Measurements from ENCODE around the gene IL1RAP.
A peak's percentile ranks its signal among the peaks of the same experiment; 100 is the strongest.

IL1RAP gene

DNA sequence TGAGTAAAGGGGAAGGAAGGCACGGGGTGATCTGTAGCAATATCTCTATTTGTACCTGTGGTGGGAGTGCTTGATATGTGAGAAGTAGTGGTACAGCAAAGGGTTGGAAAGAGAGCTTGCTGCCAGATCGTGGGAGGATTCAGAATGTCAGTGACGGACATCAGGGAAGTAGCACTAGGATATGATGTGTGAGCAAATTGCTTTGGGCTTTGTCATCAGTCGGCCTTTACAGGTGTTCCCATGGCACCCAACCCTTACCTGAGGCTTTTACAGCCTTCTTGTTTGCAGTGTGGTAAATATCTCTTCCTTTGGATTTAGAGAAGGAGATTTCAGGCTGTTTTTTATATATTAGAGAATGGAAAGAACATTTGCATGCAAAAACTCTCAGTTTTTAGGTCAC is 29.8 kb downstream of the IL1RAP start:
- DNase-seq: no peak

DNA sequence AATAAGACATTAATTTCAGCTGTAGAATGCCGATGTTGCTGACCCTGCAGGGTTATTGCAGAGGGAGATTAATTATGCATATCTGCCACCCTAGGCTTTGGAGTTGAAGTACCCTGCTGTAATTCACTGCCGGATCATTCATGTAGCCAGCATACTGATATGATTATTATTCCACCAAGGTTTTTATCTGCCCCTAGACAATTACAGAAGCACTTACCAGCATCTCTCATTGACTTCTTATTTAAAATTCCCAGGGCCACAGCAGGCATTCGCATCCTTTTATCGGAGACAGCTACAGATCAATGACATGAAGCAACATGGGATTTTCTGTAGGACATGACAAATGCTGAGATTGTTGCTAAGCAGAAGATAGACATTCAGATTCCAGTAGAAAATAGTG is 31.3 kb downstream of the IL1RAP start:
- no peak for DNase-seq

DNA sequence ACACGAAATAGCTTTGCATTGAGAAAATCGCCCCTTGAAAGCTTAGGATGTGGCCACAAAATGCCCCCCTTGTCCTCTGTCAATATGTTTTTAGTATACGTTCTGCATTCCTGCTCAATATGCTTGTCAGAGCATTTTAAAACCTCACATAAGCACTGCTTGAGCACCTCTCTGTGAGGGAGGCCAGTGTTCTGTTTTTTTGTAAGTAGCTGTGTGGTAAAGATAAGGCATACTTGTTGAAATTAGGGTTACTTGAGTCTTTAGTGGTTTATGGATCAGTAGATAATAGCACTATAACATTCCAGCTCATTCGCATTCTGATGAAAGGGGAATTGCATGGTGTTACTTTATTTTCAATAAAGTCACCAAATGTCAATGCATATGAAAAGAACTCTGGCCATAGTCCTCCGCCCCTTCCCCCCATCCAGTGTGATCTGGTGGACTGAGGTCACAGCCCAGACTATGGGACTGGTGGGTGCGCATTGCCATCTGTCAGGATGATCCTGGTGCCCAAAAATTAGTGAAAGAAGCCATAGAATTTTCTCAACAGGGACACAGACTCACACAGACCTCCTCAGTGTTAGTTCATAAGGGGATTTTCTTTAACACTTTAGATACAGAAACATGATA is 33.1 kb downstream of the IL1RAP start:
- DNase-seq: no peak

DNA sequence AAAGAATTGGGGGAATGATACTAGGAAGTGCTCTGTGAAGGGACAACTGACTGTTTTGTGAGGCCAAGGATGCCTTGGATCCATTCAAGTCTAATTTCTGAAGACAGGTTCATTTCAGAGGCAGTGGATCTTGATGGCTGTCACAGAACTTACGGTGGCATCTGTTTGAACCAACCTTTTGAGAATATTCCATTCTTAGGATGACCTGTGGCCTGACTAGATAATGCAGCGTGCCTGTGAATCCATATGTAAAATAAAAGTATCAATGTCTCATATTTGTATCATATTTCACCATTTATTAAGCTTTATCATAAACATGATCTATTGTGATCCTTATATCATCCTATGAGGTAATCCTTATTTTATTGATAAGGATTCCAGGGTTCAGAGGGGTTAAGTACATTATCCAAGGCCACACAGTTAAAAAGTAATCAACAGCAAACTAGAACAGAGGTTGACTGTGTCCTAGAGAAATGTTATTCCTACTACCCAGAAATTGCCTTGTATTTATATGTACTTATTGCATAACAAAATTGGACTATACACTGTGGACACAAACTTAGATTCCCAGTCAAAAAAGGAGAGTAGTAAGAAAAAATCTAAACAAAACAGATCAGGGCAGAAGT is 34.3 kb downstream of the IL1RAP start:
- DNase-seq: no peak

DNA sequence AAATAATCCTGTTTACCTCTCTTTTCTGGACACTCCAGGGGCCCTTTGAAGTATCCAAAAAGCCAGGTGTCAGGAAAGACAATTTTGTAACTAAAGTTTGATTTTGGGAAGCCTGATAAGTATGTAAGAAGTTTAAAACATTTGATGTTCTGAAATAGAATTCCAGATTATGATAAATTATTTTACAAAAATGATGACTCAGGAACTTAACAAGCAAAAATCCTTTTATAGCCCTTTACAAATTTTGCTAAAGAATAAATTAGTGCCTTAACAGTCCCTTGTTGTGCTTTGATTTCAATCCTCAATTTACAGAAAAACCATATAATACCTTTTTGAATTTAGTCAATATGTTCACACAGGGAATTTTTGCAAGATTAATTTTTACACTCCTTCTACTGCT is 38.1 kb downstream of the IL1RAP start:
- no peak for DNase-seq

DNA sequence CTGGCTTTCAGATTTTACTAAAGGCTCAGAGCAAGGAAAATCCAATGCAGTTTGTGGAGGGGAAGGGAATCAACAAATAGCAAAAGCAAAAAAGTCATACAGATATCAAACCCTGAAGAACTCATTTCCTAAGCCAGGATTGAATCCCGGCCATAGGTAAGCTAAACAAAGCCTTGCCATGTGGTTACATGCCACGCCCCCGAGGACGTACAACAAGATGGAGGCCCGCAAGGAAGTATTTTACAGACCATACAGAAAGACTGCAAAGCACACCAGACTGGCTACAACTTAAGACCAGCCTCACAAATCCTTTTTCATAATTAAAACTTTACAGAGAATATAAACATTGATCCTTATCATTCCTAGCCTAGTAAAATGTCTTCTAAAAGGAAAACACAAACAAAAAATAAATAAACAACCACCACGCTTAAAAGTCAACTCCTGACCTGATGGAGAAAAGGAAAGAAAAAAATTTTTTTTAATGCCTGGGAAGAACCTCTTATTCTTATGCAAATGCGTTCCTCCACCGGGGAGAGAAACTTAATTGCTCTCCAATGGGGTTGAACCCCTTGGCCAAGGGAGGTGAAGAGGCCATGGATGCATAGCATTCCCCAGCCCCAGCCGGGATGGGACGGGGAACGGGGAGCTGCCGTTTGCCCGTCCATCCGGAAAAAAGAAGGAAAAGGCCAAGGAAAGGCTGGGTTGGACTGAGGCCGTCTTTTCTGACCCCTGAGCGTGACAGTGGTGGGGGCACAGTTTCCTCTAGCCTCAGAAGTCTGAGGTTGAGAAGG is 39.3 kb downstream of the IL1RAP start:
- DNase-seq: no peak

DNA sequence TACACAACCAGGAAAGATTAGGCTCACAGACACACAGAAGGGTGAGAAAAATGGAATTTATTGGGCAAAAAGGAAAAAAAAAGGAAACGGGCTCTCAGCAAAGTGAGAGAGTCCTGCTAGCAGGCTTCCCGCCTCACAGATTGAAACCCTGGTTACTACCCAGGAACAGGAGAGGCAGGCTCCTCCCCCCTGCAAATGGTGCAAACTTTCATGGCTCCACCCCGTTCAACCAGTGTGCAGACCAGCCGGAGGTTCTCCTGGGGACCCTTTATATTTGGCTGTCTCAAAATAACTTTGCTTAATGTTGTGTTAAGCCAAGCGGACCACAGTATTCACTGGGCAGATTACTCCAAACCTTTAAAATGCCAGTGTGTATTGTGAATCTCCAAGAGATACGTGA is 40.3 kb downstream of the IL1RAP start:
- no peak for DNase-seq

DNA sequence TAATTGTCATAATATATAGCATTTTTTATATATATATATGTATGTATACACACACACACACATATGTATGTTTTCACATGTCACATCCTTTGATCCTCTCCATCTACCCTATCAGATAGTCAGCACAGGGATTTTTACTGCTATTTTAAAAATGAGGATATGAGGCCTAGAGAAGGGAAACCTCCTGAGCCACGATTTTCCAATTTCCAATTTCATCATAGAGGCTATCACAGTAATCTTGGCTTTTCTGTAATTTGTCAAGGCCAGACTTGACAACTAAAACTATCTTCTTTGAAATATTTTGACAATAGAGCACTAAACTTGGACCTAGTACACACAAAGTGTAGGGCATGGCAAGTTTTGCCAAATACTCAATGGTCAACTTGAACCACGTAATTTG is 42.5 kb downstream of the IL1RAP start:
- no peak for DNase-seq

DNA sequence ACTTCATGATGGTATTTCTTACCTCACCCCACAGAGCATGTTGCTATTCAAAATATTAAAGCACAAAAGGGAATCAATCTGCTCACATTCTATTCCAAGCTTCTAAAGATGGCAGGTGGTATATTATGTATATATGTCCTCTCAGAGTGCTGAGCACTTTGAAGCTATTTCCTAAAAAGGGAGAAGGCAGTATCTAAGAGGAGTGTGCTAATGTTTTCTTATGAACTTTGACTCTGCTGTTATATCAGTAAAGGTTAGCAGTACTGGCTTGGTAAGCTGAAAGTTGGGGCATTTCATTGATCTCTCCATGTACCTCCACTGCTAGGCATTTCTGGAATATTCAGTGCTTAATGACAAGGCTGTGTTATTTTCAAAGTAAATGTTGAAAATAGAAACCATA is 43.4 kb downstream of the IL1RAP start:
- no peak for DNase-seq

DNA sequence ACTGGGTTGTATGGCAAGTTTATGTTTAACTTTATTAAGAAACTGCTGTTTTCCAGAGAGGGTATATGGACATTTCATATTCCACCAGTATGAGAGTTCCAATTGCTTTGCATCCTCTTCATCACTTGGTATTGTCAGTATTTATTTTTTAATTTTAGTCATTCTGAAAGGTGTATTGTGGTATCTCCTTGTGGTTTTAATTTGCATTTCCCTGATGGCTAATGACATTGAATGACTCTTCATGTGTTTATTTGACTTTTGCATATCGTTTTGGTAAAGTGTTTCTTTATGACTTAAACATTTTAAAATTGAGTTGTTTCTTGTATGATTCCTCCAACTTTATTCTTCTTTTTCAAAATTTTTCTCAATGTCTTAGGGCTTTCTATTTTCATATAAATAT is 44.4 kb downstream of the IL1RAP start:
- no peak for DNase-seq

DNA sequence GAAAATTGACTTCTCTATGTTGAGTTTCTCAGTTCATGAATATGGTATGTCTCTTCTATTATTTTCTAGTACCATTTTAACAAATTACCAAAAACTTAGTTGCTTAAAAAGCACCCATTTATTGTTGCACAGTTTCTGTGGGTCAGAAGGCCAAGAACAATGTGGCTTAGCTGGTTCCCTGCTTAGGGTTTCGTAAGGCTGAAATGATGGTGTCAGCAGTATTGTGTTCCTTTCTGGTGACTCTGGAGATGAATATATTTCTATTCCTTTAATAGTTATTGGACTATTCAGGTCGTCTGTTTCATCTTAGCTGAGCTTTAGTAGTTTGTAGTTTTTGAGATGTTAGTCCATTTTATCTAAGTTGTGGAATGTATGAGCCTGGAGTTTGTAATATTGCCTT is 44.9 kb downstream of the IL1RAP start:
- no peak for DNase-seq

DNA sequence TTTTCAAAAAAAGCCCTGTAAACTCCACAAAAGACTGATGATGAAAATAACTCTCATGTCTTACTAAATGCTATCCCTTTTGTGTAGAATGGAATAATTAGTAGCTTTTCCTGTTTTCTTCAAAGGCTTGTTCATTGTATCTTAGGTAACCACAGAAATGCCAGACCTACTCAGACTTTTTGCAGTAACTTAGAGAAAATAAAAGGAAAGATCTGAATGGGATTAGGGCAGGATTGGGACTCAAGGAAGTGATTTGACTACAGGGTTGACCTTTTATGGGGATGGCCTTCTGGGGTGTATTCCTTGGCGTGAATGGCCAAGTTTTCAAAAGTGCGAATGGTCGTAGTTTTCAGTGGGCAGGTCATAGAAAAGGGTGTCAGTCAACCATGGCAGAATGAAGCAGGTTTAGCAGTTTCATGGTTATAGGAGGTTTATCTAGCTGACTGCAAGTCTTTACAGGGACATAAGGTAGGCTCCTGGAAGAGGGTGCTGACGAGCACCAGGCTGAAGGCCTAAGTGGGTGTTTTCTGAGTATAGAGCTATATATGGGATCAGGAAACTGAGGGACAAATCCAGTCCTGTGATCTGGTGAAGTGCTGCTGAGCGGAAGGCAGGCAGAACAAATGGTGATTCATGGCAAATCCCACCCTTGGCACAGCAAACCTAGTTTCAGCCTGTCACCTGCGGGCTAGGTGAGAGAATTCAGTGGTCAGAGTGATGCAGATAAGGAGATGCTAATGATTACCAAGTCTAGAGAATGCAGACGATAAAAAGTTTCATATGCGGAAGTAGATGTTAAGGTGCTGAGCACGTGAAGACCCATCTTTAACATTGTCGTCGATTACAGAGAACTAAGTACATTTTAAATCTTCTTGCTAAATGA is 46.4 kb downstream of the IL1RAP start:
- no peak for DNase-seq

DNA sequence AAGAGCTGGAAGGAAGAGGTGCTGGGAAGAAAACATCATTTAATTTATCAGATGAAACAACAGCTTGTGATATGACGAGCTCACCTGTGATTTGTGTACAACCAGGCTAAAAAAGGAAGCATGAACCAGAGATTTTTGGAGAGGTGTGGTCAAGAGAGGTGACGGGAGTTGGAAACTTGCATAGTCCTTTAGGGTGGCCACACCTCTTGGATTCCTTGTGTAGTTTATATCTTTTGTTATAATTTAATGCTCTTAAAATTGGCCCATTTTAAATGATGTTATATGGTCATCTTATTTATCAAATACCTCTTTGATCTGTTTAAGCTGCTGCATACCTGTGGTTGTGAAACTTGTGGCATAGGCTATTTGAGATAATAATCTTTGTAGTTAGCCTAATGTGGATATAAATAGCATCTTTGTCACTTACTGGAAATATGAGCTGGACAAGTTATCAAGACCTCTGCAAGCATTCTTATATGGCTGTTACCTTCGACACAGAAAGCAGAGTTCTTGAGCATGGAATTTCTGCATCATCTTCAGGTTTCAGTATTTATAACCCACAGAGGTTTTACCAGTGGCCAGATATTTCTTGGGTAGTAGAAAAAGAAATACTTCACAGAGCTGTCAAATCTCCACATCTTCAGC is 49.1 kb downstream of the IL1RAP start:
- no peak for DNase-seq

DNA sequence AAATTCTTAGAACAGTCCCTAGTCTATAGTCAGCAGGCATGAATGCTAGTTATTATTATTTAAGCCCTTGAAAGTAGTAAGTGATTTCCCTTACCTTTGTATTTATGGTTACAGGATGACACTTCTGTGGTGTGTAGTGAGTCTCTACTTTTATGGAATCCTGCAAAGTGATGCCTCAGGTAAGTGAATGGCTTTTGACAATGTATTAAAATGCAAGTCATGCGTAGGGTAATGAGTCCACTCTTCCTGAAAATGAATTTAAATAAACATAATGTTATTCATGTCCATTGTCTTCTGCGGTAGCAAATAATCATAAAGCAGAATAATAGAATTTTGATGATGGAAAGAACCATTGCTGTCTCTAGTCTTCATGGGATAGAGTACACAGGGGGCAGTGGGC is 50.3 kb downstream of the IL1RAP start:
- no peak for DNase-seq

DNA sequence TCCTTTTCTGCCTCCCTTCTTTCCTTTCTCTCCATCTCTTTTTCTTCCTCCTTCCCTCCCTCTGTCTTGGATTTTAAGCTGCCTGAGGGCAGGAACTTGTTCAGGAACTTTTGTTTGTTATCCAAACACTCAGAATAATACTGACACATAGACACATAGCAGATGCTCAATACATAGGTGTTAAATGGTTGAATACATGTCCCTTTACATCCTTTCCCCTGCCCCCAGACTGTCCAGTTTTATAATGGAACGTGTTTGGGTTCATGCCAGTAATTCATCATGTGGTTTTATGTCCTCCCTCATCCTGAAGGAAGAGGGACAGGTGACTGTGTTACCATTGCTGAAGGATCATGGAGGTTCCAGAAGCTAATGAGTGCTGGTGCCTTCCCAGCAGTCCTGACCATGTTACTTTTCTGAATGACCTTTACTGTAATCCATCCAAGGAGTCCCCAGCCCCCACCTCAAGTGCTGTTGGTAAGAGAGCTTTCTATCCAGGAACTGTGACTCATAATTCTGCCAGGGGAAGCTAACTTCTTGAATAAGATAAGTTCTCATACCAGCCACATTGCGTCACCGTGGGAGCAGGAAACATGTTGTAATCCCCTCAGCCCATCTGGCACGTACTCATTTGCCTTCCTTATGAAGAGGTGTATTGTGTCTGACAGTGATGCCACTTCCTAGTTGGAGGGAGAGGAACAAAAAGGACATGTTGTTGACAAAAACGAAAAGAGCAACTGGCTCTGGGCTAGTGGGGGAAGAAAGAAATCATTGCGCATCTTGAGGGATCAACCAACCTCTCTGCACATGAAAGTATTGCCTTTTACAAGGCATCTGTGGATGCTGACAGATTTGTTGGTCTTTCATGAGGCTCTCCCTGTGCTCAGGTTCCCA is 52.4 kb downstream of the IL1RAP start:
- peak; percentile 22 to 82 for DNase-seq

DNA sequence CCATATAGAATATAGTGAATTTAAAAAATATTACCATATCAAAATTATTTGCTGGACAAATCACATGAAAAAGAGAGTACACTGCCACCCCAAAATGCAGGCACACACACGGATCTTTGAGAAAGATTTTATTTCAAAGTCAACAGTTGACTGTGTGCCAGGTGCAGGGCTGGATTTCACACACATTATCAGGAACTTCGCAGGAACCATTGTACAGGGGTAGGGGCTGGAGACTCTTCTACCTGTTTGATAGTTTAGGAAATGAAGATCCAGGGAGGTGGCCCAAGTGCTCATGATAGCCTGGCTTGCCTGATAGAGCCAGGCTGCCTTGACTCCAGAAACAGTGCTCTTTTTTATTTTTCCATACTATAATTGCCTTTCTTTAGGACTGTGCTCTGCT is 54.2 kb downstream of the IL1RAP start:
- no peak for DNase-seq

DNA sequence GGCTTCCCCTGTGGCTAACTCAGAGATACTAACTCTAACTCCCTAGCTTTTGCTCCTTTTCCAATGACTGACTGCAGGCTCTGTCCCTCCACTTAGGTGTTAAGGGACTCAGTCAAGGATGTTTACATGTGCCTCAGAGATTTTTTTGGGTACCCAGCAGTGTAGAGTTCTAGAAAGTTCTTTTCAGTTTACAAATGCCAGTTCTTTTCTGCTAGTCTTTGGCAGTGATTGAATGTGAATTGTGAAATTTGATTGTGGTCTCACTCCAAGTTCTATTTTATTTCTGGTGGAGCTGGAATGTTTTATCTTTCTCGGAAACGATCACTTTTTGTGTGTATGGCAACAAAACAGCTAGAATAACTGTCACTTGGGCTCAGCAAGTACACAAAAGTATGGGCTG is 60.6 kb downstream of the IL1RAP start:
- no peak for DNase-seq

DNA sequence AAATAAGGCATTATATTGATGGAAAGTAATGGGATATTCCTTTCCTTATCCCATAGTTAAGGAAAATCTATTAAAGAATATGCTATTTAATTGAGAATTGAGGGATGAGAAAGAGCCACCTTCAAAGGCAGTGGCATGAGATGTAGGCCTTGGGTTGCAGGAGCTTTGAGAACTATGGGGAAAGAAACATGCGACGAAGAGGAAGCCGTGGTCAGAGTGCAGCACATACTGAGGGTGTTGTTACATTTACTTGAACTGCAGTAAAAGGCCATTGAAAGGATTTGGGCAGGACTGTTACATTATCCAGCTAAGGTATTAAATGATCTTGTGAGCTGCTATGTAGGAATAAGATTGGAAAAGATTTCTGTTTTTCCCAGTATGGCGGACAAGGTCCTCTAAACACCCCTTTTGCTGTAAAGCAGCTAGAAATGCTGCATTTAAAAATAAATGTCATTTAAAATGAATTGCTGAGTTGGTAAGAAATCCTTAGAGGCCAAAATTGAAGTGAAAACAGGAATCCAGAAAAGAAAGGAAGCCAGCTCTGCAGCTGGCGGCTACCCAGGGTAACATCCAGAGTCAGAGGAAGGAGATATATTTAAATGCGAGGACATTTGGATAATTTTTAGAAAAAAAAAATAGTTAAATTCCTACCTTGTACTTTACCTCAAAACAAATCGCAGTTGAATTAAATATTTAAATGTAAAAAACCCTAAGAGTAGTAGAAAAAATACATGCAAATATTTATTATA is 61.7 kb downstream of the IL1RAP start:
- no peak for DNase-seq

DNA sequence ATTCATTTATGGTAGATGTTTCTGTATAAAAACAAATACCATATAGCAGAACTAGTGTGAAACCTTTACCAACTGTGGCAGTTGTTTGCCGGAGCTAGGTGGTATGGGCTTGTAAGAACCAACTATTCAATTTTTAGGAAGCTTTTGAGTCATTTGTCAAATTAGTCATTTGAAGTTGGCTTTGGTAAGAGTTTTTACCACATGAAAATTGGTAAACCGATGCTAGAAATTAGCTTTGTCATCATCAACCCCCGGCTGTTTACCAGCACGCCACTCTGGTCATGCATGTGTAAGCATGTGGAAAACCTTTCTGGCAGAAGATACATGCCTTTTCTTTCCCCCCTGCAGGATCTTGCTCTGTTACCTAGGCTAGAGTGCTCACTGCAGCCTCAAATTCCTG is 63.3 kb downstream of the IL1RAP start:
- DNase-seq: no peak

DNA sequence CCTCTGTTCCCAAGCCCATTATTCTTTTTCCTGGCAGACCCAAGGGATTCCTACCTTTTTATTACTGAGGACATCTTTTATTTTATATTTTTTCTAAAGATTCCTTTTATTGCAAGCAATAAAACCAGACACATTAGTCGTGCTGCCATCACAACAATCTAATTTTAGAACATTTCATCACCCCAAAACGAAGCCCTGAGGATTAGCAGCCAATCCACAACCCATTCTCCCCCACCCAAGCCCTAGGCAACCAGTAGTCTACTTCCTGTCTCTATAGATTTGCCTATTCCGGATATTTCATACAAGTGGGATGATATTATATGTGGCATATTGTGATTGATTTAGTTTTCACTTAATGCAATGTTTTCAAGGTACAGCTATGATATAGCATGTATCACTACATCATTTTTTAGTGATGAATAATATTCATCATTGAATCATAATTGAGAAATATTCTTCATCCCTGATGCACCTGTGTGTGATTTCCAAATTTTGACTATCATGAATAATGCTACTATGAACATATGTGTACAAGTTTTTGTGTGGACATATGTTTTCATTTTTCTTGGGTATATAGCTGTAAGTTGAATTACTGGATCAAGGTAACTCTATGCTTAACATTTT is 65.7 kb downstream of the IL1RAP start:
- DNase-seq: no peak

DNA sequence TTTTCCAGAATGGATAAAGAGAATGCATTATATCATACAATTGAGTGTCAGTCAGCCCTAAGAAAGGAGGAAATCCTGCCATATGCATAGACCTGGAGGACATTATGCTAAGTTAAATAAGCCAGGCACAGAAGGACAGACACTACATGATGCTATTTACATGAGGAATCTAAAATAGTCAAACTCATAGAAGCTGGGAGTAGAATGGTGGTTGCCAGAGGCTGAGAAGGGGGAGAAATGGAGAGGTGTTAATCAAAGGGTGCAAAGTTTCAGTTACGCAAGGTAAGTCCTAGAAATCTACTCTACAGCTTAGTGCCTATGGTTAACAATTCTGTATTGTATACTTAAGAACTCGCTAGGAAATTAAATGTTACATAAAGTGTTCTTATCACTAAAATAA is 66.5 kb downstream of the IL1RAP start:
- DNase-seq: no peak

Measured in CD4-positive, alpha-beta T cell treated with Interleukin-1 beta for 1 hour (primary cell).